ENCODE results near the gene PTOV1.

The PTOV1 gene

GRCh38 chr19:49859682-49860335 lies 8.8 kb downstream of the PTOV1 start:
- DNase-seq (ENCODE audit: low read depth) = no peak

GRCh38 chr19:49860336-49861102 lies 9.6 kb downstream of the PTOV1 start:
- DNase-seq (ENCODE audit: low read depth) = no peak

- DNase-seq (ENCODE audit: low read depth) = peak; percentile 42
Measured at GRCh38 chr19:49861107-49861506, 10.1 kb downstream of the PTOV1 start.

- no peak for DNase-seq (ENCODE audit: low read depth)
Measured at GRCh38 chr19:49861541-49862378, 10.8 kb downstream of the PTOV1 start.

GRCh38 chr19:49862391-49863253 lies 11.7 kb downstream of the PTOV1 start:
- no peak for DNase-seq (ENCODE audit: low read depth)

- no peak for DNase-seq (ENCODE audit: low read depth)
Measured at GRCh38 chr19:49863254-49863934, 12.4 kb downstream of the PTOV1 start.

- no peak for DNase-seq (ENCODE audit: low read depth)
Measured at GRCh38 chr19:49863935-49864320, 13.0 kb downstream of the PTOV1 start.

GRCh38 chr19:49864890-49865289 lies 13.9 kb downstream of the PTOV1 start:
- no peak for DNase-seq (ENCODE audit: low read depth)

- peak; percentile 91 for DNase-seq (ENCODE audit: low read depth)
Measured at GRCh38 chr19:49866933-49867782, 16.2 kb downstream of the PTOV1 start, which contains the start of gene PNKP. TSS of gene PNKP (minus strand) at chr19:49867576. CDS start at chr19:49867204, 372 bp downstream.

GRCh38 chr19:49869009-49869483 lies 18.1 kb downstream of the PTOV1 start:
- no peak for DNase-seq (ENCODE audit: low read depth)

GRCh38 chr19:49869484-49870308 lies 18.7 kb downstream of the PTOV1 start:
- DNase-seq (ENCODE audit: low read depth) = peak; percentile 100

GRCh38 chr19:49870309-49870901 lies 19.4 kb downstream of the PTOV1 start:
- DNase-seq (ENCODE audit: low read depth) = no peak

- no peak for DNase-seq (ENCODE audit: low read depth)
Measured at GRCh38 chr19:49871349-49871985, 20.5 kb downstream of the PTOV1 start.

- no peak for DNase-seq (ENCODE audit: low read depth)
Measured at GRCh38 chr19:49872245-49873128, 21.5 kb downstream of the PTOV1 start.

GRCh38 chr19:49873129-49873521 lies 22.2 kb downstream of the PTOV1 start:
- no peak for DNase-seq (ENCODE audit: low read depth)

- no peak for DNase-seq (ENCODE audit: low read depth)
Measured at GRCh38 chr19:49873834-49874233, 22.9 kb downstream of the PTOV1 start.

- DNase-seq (ENCODE audit: low read depth) = no peak
Measured at GRCh38 chr19:49874503-49875157, 23.7 kb downstream of the PTOV1 start.

Measured in iris pigment epithelial cell (primary cell).